ENCODE results near the gene NOXO1.

- TF ChIP-seq TAF1 (IDR thresholded peaks at IDR 0.05; ENCODE audit: borderline replicate concordance, low read depth, low read length) = no peak
- TF ChIP-seq RAD21 (IDR thresholded peaks at IDR 0.05; ENCODE audit: low read length) = no peak
- TF ChIP-seq CTCF (IDR thresholded peaks at IDR 0.05) = no peak
- TF ChIP-seq, protein P1, sequence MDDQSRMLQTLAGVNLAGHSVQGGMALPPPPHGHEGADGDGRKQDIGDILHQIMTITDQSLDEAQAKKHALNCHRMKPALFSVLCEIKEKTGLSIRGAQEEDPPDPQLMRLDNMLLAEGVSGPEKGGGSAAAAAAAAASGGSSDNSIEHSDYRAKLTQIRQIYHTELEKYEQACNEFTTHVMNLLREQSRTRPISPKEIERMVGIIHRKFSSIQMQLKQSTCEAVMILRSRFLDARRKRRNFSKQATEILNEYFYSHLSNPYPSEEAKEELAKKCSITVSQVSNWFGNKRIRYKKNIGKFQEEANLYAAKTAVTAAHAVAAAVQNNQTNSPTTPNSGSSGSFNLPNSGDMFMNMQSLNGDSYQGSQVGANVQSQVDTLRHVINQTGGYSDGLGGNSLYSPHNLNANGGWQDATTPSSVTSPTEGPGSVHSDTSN (IDR thresholded peaks at IDR 0.05) = no peak
- TF ChIP-seq EP300 (IDR thresholded peaks at IDR 0.05; ENCODE audit: borderline replicate concordance in 1 of 2, low read depth in 1 of 2, low read length in 1 of 2) = no peak
These were observed 1.8 kb downstream of the NOXO1 start for GRCh38 chr16:1979271-1980029.
